Fibroblast of lung (primary cell): ENCODE measurements around the gene SLC34A2. TPM values are rescaled to one million over a fixed set of nuclear protein-coding genes. Genes with fewer than 3 reads are reported as not detected.

ENCODE experiments used
- DNase-seq, 2 donors: peaks; one replicate each; pipeline versions ENCODE4 v3.0.0 to v3.0.0-alpha.2; 2010; ENCODE audit warnings: low read depth in 2 of 2
- H2AFZ ChIP-seq: 2 replicates; pipeline ENCODE4 v1.5.1; 2012; ENCODE audit warnings: low read length, control low read depth, inconsistent platforms
- H3K27ac ChIP-seq: 2 replicates; pipeline ENCODE4 v1.5.1; 2011; ENCODE audit warnings: low read length, control low read depth; ENCODE audit not compliant: insufficient read depth
- H3K27me3 ChIP-seq: 2 replicates; pipeline ENCODE4 v1.5.1; 2011; ENCODE audit warnings: mild to moderate bottlenecking, low read length; ENCODE audit not compliant: control insufficient read depth, insufficient read depth
- H3K36me3 ChIP-seq: 2 replicates; pipeline ENCODE4 v1.5.1; 2011; ENCODE audit warnings: low read length; ENCODE audit not compliant: control insufficient read depth, insufficient read depth
- H3K4me1 ChIP-seq: 2 replicates; pipeline ENCODE4 v1.5.1; 2011; ENCODE audit warnings: low read length; ENCODE audit not compliant: control insufficient read depth, insufficient read depth; ENCODE audit errors: extremely low read depth
- H3K4me2 ChIP-seq: 2 replicates; pipeline ENCODE4 v1.5.1; 2011; ENCODE audit warnings: low read length, control low read depth; ENCODE audit not compliant: insufficient read depth; ENCODE audit errors: extremely low read depth
- H3K4me3 ChIP-seq, 4 experiments: fragments of 200-600 bp in 1 of 4; sonication (generic) in 1 of 4; replicated peaks in 1 of 4; 2 replicates each; pipeline ENCODE4 v1.5.1; 2011 to 2016; ENCODE audit warnings: low read length in 4 of 4, low read depth in 3 of 4, mild to moderate bottlenecking in 3 of 4, control low read depth in 2 of 4, inconsistent platforms in 1 of 4, mixed read lengths in 1 of 4; ENCODE audit not compliant: insufficient read depth in 1 of 4; ENCODE audit errors: control extremely low read depth in 1 of 4
- H3K79me2 ChIP-seq: 2 replicates; pipeline ENCODE4 v1.5.1; 2012; ENCODE audit warnings: mild to moderate bottlenecking, low read length, inconsistent platforms; ENCODE audit not compliant: control insufficient read depth, insufficient read depth
- H3K9ac ChIP-seq: 2 replicates; pipeline ENCODE4 v1.5.1; 2011; ENCODE audit warnings: mild to moderate bottlenecking, low read length, control low read depth; ENCODE audit not compliant: insufficient read depth
- H3K9me3 ChIP-seq: 2 replicates; pipeline ENCODE4 v1.5.1; 2012; ENCODE audit warnings: low read depth, low read length; ENCODE audit not compliant: control insufficient read depth, insufficient read depth
- H4K20me1 ChIP-seq: 2 replicates; pipeline ENCODE4 v1.5.1; 2011; ENCODE audit warnings: low read length; ENCODE audit not compliant: control insufficient read depth, insufficient read depth; ENCODE audit errors: extremely low read depth
- EZH2 ChIP-seq: IDR thresholded peaks from 2 replicates; pipeline ENCODE4 v1.5.1; 2012; ENCODE audit warnings: low read length, control low read depth, mild to moderate bottlenecking; ENCODE audit errors: missing control alignments
- polyA plus RNA-seq, 2 donors: library from polyadenylated mRNA; depleted of rRNA in 1 of 2; stranded (reverse) in 1 of 2; unstranded in 1 of 2; fragments of >200 nt; gene quantifications; 2 replicates each; pipeline ENCODE4 v1.2.1, GENCODE V29; 2011 to 2012; ENCODE audit warnings: missing spikeins in 1 of 2
- total RNA-seq: library from RNA; depleted of rRNA; stranded (reverse); fragments of >200 nt; gene quantifications from 2 replicates; pipeline ENCODE4 v1.2.1, GENCODE V29; 2014
- TF ChIP-seq, protein P1 (sequence below), 2 donors: IDR thresholded peaks in 1 of 2; conservative IDR thresholded peaks in 1 of 2; 1 replicate in 1 of 2; 2 replicates in 1 of 2; pipeline ENCODE4 v1.5.1; 2011 to 2012; ENCODE audit warnings: low read length in 2 of 2, control low read depth in 1 of 2, inconsistent platforms in 1 of 2, low read depth in 1 of 2, mild to moderate bottlenecking in 1 of 2

Gene SLC34A2
- total and polyA plus RNA-seq, 2 donors (not counting 1 experiment from before 2014, with no cell fraction given), result not detected

DNA sequence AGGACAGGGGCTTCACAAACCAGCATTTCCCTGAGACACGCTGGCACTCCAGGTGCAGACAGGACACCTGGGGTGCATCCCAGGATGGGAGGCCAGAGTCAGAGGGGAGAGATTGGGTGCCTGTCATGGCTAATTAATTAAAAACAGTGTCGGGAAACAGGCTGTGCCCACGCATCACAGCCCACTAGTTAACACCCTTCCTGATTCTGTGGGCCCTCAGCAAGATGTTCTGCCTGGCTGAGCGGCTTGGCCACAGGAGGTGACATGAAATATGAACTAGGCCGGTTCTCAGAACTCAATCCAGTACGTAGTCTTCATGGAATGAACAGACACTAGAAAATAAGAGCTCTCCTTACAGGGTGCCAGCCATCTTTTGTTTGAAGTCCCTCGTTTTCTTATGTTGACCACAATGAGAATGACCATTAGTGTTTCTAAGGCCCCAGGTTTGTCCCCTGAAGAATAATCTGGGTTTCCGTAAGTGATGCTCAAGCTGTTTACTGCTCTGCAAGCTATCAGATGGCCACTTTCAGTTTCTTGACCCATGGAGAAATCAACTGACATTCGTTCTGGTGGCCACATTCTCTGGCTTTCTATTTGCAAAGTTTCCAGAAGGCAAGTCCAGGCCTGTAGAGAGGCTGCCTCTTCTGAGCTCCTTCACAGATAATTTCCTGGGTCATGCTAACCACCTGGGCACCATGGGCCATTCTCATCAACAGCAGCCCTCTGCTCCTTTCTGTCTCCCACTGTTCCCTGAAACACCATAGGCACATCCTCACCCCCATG is 72.3 kb downstream of the SLC34A2 start:
- H3K36me3 ChIP-seq, result no peaks in the 10 kb centered on the region
- no peaks in the 10 kb centered on the region for H4K20me1 ChIP-seq
- DNase-seq, result no peak
- no peaks in the 10 kb centered on the region for H3K79me2 ChIP-seq
- H3K27me3 ChIP-seq, result no peaks in the 10 kb centered on the region
- H3K9ac ChIP-seq, result no peak overlapping the region
- H2AFZ ChIP-seq, result no peak overlapping the region
- no peak overlapping the region for H3K27ac ChIP-seq
- H3K9me3 ChIP-seq, result no peaks in the 10 kb centered on the region
- H3K4me1 ChIP-seq, result no peaks in the 10 kb centered on the region
- TF ChIP-seq, protein P1, sequence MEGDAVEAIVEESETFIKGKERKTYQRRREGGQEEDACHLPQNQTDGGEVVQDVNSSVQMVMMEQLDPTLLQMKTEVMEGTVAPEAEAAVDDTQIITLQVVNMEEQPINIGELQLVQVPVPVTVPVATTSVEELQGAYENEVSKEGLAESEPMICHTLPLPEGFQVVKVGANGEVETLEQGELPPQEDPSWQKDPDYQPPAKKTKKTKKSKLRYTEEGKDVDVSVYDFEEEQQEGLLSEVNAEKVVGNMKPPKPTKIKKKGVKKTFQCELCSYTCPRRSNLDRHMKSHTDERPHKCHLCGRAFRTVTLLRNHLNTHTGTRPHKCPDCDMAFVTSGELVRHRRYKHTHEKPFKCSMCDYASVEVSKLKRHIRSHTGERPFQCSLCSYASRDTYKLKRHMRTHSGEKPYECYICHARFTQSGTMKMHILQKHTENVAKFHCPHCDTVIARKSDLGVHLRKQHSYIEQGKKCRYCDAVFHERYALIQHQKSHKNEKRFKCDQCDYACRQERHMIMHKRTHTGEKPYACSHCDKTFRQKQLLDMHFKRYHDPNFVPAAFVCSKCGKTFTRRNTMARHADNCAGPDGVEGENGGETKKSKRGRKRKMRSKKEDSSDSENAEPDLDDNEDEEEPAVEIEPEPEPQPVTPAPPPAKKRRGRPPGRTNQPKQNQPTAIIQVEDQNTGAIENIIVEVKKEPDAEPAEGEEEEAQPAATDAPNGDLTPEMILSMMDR (conservative IDR thresholded peaks at IDR 0.05 in 1 of 2, IDR thresholded peaks at IDR 0.05 in 1 of 2; ENCODE audit: low read depth in 1 of 2, low read length in 2 of 2), result no peak
- TF ChIP-seq EZH2, result no peak
- no peak overlapping the region for H3K4me2 ChIP-seq
- no peak overlapping the region for H3K4me3 ChIP-seq

Other genes starting within 250 kb of the SLC34A2 start
- gene SEL1L3, start 207.1 kb downstream of the SLC34A2 start, total RNA-seq, result 56.0 and 56.3 TPM in 2 replicates
- 13.2 and 24.1 TPM in 2 replicates for gene SEL1L3, start 207.1 kb downstream of the SLC34A2 start, polyA plus RNA-seq